Stimulated activated CD8-positive, alpha-beta memory T cell treated with anti-CD3 and anti-CD28 coated beads, Interleukin-7, amount 100 ng/mL, for 48 hours (primary cell): ENCODE measurements around the gene ETV4.

Experiments
- DNase-seq, 2 donors: peaks; one replicate each; pipeline ENCODE4 v3.0.0-alpha.2; 2020; ENCODE audit warnings: low read depth in 1 of 2; ENCODE audit errors: extremely low read depth in 1 of 2

The ETV4 gene

GRCh38 chr17:43573579-43574321 is 27.6 kb upstream of the ETV4 start:
- no peak for DNase-seq

GRCh38 chr17:43572368-43572980 is 26.3 kb upstream of the ETV4 start:
- no peak for DNase-seq

- DNase-seq, result no peak
Observed at GRCh38 chr17:43570518-43570928, 24.4 kb upstream of the ETV4 start.

- DNase-seq, result no peak
Observed at GRCh38 chr17:43568506-43569082, 22.5 kb upstream of the ETV4 start.

- no peak for DNase-seq
Observed at GRCh38 chr17:43563600-43564594, 17.8 kb upstream of the ETV4 start.

- no peak for DNase-seq
Observed at GRCh38 chr17:43562679-43563599, 16.8 kb upstream of the ETV4 start.

GRCh38 chr17:43560461-43561427 is 14.6 kb upstream of the ETV4 start:
- no peak for DNase-seq

GRCh38 chr17:43559161-43559816 is 13.1 kb upstream of the ETV4 start:
- no peak for DNase-seq

- DNase-seq, result no peak
Observed at GRCh38 chr17:43558805-43559160, 12.6 kb upstream of the ETV4 start.

- no peak for DNase-seq
Observed at GRCh38 chr17:43556292-43556691, 10.2 kb upstream of the ETV4 start.

- no peak for DNase-seq
Observed at GRCh38 chr17:43554857-43555256, 8.7 kb upstream of the ETV4 start.

- no peak for DNase-seq
Observed at GRCh38 chr17:43553573-43553972, 7.4 kb upstream of the ETV4 start.

GRCh38 chr17:43552229-43552837 is 6.2 kb upstream of the ETV4 start:
- DNase-seq, result no peak

- no peak for DNase-seq
Observed at GRCh38 chr17:43550754-43551153, 4.6 kb upstream of the ETV4 start.

- no peak for DNase-seq
Observed at GRCh38 chr17:43549496-43549895, 3.4 kb upstream of the ETV4 start.

- no peak for DNase-seq
Observed at GRCh38 chr17:43548689-43549379, 2.7 kb upstream of the ETV4 start.

GRCh38 chr17:43547659-43548256 is 1.6 kb upstream of the ETV4 start:
- DNase-seq, result no peak
